Measurements from ENCODE around the gene TMEM201. TPM values are rescaled to one million over a fixed set of nuclear protein-coding genes. Genes with fewer than 3 reads are reported as not detected.

TMEM201 gene, protein sequence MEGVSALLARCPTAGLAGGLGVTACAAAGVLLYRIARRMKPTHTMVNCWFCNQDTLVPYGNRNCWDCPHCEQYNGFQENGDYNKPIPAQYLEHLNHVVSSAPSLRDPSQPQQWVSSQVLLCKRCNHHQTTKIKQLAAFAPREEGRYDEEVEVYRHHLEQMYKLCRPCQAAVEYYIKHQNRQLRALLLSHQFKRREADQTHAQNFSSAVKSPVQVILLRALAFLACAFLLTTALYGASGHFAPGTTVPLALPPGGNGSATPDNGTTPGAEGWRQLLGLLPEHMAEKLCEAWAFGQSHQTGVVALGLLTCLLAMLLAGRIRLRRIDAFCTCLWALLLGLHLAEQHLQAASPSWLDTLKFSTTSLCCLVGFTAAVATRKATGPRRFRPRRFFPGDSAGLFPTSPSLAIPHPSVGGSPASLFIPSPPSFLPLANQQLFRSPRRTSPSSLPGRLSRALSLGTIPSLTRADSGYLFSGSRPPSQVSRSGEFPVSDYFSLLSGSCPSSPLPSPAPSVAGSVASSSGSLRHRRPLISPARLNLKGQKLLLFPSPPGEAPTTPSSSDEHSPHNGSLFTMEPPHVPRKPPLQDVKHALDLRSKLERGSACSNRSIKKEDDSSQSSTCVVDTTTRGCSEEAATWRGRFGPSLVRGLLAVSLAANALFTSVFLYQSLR
- 4.5 and 5.2 TPM in 2 replicates for total RNA-seq

DNA sequence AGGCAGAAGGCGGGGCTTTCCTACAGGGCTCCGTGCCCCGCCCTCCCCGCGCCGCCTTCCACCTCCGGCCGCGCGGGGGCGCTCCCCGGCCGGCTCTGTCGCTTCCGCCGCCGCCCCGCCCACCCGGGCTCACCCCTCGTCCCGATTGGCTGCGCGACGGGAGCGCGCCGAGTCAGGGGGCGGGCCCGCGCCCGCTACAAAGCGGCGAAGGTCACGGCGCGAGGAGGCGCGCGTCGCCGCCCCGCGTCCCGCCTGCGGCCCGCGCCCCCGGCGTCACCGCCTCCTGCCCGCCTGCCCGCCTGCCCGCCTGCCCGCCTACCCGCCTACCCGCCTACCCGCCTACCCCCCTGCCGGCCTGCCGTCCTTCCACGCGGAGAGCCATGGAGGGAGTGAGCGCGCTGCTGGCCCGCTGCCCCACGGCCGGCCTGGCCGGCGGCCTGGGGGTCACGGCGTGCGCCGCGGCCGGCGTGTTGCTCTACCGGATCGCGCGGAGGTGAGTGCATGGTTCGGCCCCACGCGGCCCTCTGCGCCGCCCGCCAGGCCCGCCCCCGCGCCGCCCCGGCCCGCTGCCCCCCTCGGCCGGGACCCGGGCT lies at the start of gene TMEM201:
Gene TMEM201 (plus strand): TSS at position 361 of the 593 bp plus-strand sequence. CDS start 20 bp downstream, at position 381.

DNA sequence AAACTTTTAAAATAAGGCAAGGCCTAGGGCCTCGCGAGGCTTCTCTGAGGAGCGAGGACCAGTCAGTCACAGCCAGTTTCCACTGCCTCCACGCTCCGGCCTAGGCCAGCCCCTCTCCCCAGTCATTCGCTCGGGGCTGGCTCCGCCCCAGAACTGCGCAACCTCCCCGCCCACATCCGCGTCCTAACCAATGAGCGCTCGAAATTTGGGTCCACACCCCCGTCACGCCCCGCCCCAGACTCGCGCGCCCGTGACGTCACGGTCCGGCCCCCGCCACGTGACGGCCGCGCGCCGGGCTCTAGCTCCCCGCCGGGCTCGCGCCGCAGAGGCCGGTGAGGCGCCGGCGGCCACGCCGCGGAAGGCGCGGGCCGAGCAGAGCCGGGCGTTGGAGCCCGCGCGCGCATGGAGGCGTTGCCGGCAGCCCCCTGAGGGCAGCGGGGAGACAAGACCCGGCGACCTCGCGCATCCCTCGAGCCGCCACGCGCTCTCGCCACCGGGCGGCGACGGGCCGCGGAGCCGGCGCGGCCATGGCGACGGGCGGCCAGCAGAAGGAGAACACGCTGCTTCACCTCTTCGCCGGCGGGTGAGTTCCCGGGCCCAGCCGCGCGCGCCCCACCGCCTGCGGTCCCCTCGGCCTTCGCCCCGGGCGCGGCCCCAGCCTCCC lies 49.4 kb upstream of the TMEM201 start, which contains the start of gene SLC25A33:
Gene SLC25A33 (plus strand): TSS at position 301 of the 664 bp plus-strand sequence. CDS start 227 bp downstream, at position 528.

DNA sequence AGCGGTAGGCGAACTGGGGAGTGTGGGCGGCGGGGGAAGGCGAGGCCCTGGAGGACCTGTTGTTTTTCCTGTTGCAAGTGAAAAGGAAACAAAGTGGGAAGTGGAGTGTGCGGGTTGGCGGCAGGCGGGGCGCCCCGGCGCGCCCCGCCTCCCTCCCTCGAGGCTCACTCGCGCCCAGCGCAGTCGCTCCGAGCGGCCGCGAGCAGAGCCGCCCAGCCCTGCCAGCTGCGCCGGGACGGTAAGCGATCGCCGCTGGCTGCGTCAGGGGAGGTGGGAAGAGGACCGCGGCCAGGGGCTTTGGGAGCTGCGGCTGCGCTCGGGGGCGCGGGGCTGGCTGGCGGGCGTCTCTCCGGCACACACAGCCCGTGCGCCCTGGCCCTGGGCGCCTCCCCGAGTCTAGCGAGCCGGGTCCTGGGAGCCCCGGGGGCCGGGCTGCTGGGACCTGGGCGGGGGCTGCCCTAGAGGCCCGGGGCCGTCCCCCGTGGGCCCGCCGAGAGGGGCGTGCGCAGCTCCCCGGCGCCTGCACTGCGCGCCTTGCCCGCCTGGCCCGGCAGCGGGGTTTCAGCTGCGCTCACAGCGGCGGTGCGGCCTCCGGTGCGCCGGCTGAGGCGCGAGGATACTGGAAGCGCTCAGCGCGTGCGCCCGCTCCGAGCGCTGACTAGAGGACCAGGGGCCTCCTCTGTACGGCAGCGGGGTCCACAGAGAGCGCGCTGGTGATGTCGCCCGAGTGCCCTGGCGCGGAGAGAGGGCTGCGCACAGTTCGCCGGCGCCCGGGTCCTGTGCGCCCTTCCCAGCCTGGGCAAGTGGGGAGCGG lies 63.1 kb downstream of the TMEM201 start, which contains the start of gene PIK3CD:
Gene PIK3CD (plus strand): TSS at position 167 of the 814 bp plus-strand sequence. CDS start 58,725 bp downstream, outside the sequence.

Other genes with a start within 250 kb of the TMEM201 start
- 3.9 and 5.5 TPM in 2 replicates for gene SLC25A33, start 49.4 kb upstream of the TMEM201 start, total RNA-seq
- 3.6 and 4.0 TPM in 2 replicates for gene PIK3CD, start 62.8 kb downstream of the TMEM201 start, total RNA-seq
- gene CLSTN1, start 235.1 kb downstream of the TMEM201 start, total RNA-seq = 71.3 and 128 TPM in 2 replicates